Esophagus squamous epithelium (tissue), 5 donors: ENCODE measurements around the gene THAP3. TPM values are rescaled to one million over a fixed set of nuclear protein-coding genes. Genes with fewer than 3 reads are reported as not detected.

ENCODE experiments used
- DNase-seq: peaks from one replicate; lab custom pipeline; 2025; lab: John Stamatoyannopoulos, UW
- H3K27ac ChIP-seq, 4 donors: fragments of 200-600 bp; sonication (generic); one replicate each; pipeline ENCODE4 v1.5.1; 2016 to 2019; ENCODE audit warnings: mild to moderate bottlenecking in 1 of 4
- H3K27me3 ChIP-seq, 4 donors: fragments of 200-600 bp; sonication (generic); 1 replicate in 3 of 4; 2 replicates in 1 of 4; pipeline versions ENCODE4 v1.5.1 to v1.6.0; 2017 to 2021; ENCODE audit warnings: antibody characterized with exemption in 1 of 4
- H3K36me3 ChIP-seq, 3 donors: fragments of 200-600 bp; sonication (generic); one replicate each; pipeline ENCODE4 v1.5.1; 2016 to 2019
- H3K4me1 ChIP-seq, 3 donors: fragments of 200-600 bp; sonication (generic); one replicate each; pipeline ENCODE4 v1.5.1; 2017 to 2019
- H3K4me3 ChIP-seq, 4 donors: fragments of 200-600 bp; sonication (generic); 1 replicate in 3 of 4; 2 replicates in 1 of 4; pipeline ENCODE4 v1.5.1; 2016 to 2019; ENCODE audit warnings: mild to moderate bottlenecking in 2 of 4, moderate library complexity in 1 of 4
- H3K9me3 ChIP-seq, 3 donors: fragments of 200-600 bp; sonication (generic); one replicate each; pipeline ENCODE4 v1.5.1; 2016 to 2019
- POLR2A ChIP-seq, 4 donors: fragments of 450-650 bp; IDR thresholded peaks; one replicate each; pipeline ENCODE4 v1.6.1; 2017; ENCODE audit warnings: antibody characterized with exemption in 4 of 4, mild to moderate bottlenecking in 4 of 4, moderate library complexity in 3 of 4
- WGBS, 2 donors: methylation state at CpG; one replicate each; pipeline ENCODE4 v1.1.5; 2018; 5-methylcytosine and 5-hydroxymethylcytosine counted together
- intact Hi-C: fragments of 100-400 bp; cut with DNase I; formaldehyde crosslinking; loops from one replicate; pipeline ENCODE4 v1.15.0; 2022
- total RNA-seq, 4 donors: library from RNA; depleted of rRNA; stranded (reverse); fragments of >200 nt; gene quantifications; one replicate each; pipeline ENCODE4 v1.1.0, GENCODE V29; 2016
- TF ChIP-seq, protein P1 (sequence below), 6 experiments: fragments of 450-650 bp in 4 of 6; fragments of 200-600 bp in 2 of 6; sonication (generic) in 2 of 6; IDR thresholded peaks; one replicate each; pipeline ENCODE4 v1.5.1; 2016 to 2019; ENCODE audit warnings: antibody characterized with exemption in 6 of 6, mild to moderate bottlenecking in 4 of 6, moderate library complexity in 4 of 6
- donor health status: DM: yes; HTN: yes; CAD: no.

THAP3 gene
- total RNA-seq, 4 donors from 2014 or later = 4.8 to 17.1 (median 13.3) TPM

DNA sequence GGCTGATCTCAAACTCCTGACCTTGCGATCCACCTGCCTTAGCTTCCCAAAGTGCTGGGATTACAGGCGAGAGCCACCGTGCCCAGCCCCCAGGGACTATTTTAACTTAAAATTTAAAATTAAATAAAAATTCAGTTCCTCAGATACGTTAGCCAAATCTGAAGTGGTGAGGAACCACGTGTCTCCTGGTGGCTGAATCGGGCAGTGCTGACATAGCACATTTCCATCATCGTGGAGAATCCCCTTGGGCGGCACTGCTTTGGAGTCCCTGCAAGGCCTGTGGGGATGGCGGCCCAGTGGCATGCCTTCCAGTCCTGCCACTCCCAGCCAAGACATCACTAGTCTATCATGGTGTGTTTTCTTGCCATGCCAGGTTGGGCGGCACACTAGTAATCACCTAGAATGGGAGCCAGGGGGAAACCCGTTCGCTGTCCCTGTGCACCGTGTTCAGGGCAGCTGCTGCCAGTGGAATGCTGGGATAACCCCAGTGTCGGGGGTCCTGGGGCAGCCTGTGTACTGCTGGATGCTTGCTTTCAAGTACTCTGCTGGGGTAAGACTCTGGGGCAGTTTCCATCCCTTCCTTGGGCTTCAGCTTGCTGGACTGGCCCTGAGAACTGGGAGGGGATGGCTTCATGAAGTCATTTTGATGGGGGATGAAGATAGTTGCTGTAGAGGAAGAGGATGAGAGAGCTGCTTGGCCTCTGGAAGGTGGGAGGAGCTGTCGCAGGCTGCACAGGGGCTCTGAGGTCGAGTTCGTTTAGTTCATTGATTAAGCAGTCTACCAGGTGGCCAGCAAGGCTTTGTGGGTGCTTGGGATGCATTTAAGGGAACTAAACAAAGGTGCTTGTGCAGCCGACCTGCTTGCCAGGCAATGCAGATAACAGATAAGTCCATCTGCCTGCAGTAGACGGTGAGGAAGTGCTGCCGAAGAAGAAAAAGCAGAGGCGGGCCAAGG lies 40.3 kb upstream of the THAP3 start:
- Histone ChIP-seq H3K36me3 (peaks cover 10 to 34% (median 13%) of the 10 kb centered on the region in 3 donors), H3K4me1 (peaks cover 47 to 92% (median 51%) of the 10 kb centered on the region in 3 donors), H3K27me3 (no peaks in the 10 kb centered on the region), H3K27ac (no peak overlapping the region), H3K9me3 (no peaks in the 10 kb centered on the region), H3K4me3 (no peak overlapping the region)
- intact Hi-C loops = no loop called here
- WGBS, 2 donors = 62 to 63% methylated on average over 16 to 21 of the region's 21 CpGs
- TF ChIP-seq POLR2A (IDR thresholded peaks at IDR 0.05) = no peak
- TF ChIP-seq, protein P1, sequence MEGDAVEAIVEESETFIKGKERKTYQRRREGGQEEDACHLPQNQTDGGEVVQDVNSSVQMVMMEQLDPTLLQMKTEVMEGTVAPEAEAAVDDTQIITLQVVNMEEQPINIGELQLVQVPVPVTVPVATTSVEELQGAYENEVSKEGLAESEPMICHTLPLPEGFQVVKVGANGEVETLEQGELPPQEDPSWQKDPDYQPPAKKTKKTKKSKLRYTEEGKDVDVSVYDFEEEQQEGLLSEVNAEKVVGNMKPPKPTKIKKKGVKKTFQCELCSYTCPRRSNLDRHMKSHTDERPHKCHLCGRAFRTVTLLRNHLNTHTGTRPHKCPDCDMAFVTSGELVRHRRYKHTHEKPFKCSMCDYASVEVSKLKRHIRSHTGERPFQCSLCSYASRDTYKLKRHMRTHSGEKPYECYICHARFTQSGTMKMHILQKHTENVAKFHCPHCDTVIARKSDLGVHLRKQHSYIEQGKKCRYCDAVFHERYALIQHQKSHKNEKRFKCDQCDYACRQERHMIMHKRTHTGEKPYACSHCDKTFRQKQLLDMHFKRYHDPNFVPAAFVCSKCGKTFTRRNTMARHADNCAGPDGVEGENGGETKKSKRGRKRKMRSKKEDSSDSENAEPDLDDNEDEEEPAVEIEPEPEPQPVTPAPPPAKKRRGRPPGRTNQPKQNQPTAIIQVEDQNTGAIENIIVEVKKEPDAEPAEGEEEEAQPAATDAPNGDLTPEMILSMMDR (IDR thresholded peaks at IDR 0.05) = peak in 4 of 6 experiments; percentile 7 to 38 (median 24)
- no peak for DNase-seq

DNA sequence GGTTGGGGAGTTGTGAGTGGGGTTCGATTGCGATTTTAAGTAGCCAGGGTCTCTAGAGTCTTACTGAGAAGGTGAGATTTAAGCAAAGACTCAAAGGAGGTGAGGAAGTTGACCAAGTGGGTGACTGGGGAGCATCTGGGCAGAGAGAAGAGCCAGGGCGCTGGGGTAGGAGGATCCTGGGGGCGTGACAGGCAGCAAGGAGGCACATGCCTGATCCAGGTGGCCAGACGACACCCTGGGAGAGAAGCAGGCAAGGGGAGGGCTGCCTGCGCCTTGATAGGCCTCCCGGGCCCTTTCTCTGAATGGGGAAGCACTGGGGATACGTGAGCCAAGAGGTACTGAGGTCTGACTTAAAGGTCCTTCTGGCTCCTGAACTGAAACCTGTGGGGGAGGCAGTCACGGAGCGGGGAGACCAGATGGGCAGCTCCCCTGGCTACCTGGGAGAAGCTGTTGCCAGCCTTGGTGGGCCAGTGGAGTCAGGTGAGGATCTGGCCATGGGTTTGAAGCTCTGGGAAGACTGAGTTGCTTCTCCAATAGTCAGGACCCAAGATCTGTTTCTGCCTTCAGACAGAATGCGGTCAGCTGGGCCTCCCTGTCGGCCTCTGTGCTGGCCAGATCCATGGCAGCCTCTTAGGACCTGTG lies 39.5 kb upstream of the THAP3 start:
- peaks cover 13 to 42% (median 18%) of the 10 kb centered on the region in 3 donors for H3K36me3 ChIP-seq
- no peaks in the 10 kb centered on the region for H3K9me3 ChIP-seq
- intact Hi-C loops = no loop called here
- H3K27me3 ChIP-seq = no peaks in the 10 kb centered on the region
- peak overlapping the region in 1 of 4 donors; percentile 24 for H3K27ac ChIP-seq
- TF ChIP-seq, protein P1 (IDR thresholded peaks at IDR 0.05) = no peak
- no peak for TF ChIP-seq POLR2A (IDR thresholded peaks at IDR 0.05)
- no peak overlapping the region for H3K4me3 ChIP-seq
- peaks cover 48 to 98% (median 49%) of the 10 kb centered on the region in 3 donors for H3K4me1 ChIP-seq
- no peak for DNase-seq
- WGBS, 2 donors = 64 to 79% methylated on average over 8 to 10 of the region's 12 CpGs

DNA sequence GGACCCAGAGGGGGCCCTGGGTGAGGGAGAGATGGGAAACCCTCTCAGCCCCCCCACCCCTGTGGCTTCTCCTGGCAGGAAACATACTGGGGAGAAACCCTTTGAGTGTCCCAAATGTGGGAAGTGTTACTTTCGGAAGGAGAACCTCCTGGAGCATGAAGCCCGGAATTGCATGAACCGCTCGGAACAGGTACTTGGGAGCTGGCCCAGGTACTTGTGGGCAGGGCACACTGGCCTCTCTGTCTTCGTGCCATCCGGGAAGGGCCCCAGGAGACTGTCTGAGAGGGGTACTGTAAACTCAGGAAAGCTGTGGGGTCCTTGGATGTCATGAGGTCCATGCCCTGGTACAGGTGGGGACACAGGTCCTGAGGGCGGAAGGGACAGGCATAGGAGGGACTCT lies 38.8 kb upstream of the THAP3 start:
- no peaks in the 10 kb centered on the region for H3K27me3 ChIP-seq
- peaks cover 18 to 48% (median 25%) of the 10 kb centered on the region in 3 donors for H3K36me3 ChIP-seq
- H3K9me3 ChIP-seq = no peaks in the 10 kb centered on the region
- H3K4me1 ChIP-seq = peaks cover 42 to 96% (median 44%) of the 10 kb centered on the region in 3 donors
- TF ChIP-seq, protein P1 (IDR thresholded peaks at IDR 0.05) = no peak
- no peak for TF ChIP-seq POLR2A (IDR thresholded peaks at IDR 0.05)
- H3K27ac ChIP-seq = peak overlapping the region in 2 of 4 donors; percentile 24 to 82
- DNase-seq = no peak
- H3K4me3 ChIP-seq = no peak overlapping the region
- intact Hi-C loops = no loop called here
- WGBS, 2 donors = 86 to 92% methylated on average over 2 to 5 of the region's 7 CpGs

DNA sequence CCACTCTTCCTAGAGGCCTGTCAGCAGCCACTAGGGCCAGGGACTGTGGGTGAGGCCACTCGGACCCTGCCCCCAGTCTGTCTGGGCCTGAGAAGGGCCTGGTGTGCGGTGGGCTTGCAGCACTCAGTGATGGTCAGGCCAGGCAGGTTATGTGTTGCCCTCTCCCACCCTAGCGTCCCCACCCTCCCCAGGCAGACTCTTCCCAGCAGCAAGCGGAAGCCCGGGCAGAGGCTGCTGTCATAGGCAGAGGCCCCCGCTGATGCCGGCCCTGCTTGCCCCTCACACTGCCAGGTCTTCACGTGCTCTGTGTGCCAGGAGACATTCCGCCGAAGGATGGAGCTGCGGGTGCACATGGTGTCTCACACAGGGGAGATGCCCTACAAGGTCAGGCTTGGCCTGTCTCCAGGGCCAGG lies 38.3 kb upstream of the THAP3 start:
- intact Hi-C loops = no loop called here
- H3K27me3 ChIP-seq = no peaks in the 10 kb centered on the region
- H3K9me3 ChIP-seq = no peaks in the 10 kb centered on the region
- WGBS, 2 donors = no CpG with 5 or more reads among the region's 11 CpGs
- no peak for DNase-seq
- peaks cover 24 to 54% (median 27%) of the 10 kb centered on the region in 3 donors for H3K36me3 ChIP-seq
- peak overlapping the region in 3 of 4 donors; percentile 24 to 82 (median 78) for H3K27ac ChIP-seq
- no peak for TF ChIP-seq POLR2A (IDR thresholded peaks at IDR 0.05)
- TF ChIP-seq, protein P1 (IDR thresholded peaks at IDR 0.05) = no peak
- peaks cover 39 to 96% (median 39%) of the 10 kb centered on the region in 3 donors for H3K4me1 ChIP-seq
- H3K4me3 ChIP-seq = no peak overlapping the region
